Measurements from ENCODE around the gene ARHGAP9.

The ARHGAP9 gene

GRCh38 chr12:57481671-57482070 is 2.0 kb upstream of the ARHGAP9 start:
- no peaks in the 10 kb centered on the region for H3K79me2 ChIP-seq (ENCODE audit: insufficient read depth, low read length)
- H3K9ac ChIP-seq (ENCODE audit: low read length) = no peak overlapping the region
- H3K9me2 ChIP-seq (replicated peaks; ENCODE audit: insufficient read depth, low read length) = no peaks in the 10 kb centered on the region
- no peak overlapping the region for H3K4me3 ChIP-seq (ENCODE audit: insufficient read depth, low read length, poor library complexity, severe bottlenecking)
- no peak overlapping the region for H3K4me2 ChIP-seq (ENCODE audit: low read depth, low read length, poor library complexity, severe bottlenecking)
- no peak overlapping the region for H3K27ac ChIP-seq (ENCODE audit: low read depth, low read length)
- H4K20me1 ChIP-seq (ENCODE audit: low read depth, low read length) = no peaks in the 10 kb centered on the region
- no peaks in the 10 kb centered on the region for H3K27me3 ChIP-seq (ENCODE audit: low read length)
- H3K36me3 ChIP-seq (ENCODE audit: low read length) = no peaks in the 10 kb centered on the region
- no peak overlapping the region for H2AFZ ChIP-seq (ENCODE audit: low read depth, low read length, severe bottlenecking)
- H3F3A ChIP-seq (ENCODE audit: insufficient read depth) = peaks cover 12% of the 10 kb centered on the region; the same call in 1 of the 2 replicates
- TF ChIP-seq, protein P1, sequence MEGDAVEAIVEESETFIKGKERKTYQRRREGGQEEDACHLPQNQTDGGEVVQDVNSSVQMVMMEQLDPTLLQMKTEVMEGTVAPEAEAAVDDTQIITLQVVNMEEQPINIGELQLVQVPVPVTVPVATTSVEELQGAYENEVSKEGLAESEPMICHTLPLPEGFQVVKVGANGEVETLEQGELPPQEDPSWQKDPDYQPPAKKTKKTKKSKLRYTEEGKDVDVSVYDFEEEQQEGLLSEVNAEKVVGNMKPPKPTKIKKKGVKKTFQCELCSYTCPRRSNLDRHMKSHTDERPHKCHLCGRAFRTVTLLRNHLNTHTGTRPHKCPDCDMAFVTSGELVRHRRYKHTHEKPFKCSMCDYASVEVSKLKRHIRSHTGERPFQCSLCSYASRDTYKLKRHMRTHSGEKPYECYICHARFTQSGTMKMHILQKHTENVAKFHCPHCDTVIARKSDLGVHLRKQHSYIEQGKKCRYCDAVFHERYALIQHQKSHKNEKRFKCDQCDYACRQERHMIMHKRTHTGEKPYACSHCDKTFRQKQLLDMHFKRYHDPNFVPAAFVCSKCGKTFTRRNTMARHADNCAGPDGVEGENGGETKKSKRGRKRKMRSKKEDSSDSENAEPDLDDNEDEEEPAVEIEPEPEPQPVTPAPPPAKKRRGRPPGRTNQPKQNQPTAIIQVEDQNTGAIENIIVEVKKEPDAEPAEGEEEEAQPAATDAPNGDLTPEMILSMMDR (IDR thresholded peaks at IDR 0.05; ENCODE audit: insufficient read depth, low read length, poor library complexity, severe bottlenecking) = no peak
- TF ChIP-seq EZH2phosphoT487 (conservative IDR thresholded peaks at IDR 0.05; ENCODE audit: low read length) = no peak
- H3K9me3 ChIP-seq (ENCODE audit: insufficient read depth, low read length) = no peaks in the 10 kb centered on the region

DNA sequence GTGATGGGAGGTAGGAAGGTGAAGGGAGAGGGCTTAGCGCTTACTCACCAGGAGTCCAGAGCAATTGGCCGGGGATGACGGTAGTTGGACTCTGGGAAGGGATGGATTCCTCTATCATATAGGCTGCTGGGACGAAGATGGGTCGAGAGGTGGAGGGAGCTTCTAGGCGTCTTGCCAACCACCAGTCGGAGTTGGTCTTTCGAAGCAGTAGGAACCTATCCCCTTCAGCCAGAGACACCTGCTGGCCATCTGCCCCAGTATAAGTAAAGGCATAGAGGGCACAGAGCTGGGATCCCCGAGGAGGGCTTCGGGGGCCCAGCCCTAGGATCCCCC is 657 bp downstream of the ARHGAP9 start:
- Histone ChIP-seq H3K27me3 (ENCODE audit: low read length) (no peaks in the 10 kb centered on the region), H3K4me2 (ENCODE audit: low read depth, low read length, poor library complexity, severe bottlenecking) (peak overlapping the region; percentile 54), H3K27ac (ENCODE audit: low read depth, low read length) (peak overlapping the region; percentile 71), H3K9ac (ENCODE audit: low read length) (peak overlapping the region; percentile 43), H2AFZ (ENCODE audit: low read depth, low read length, severe bottlenecking) (peak overlapping the region; percentile 83), H3F3A (ENCODE audit: insufficient read depth) (peaks cover 12% of the 10 kb centered on the region; the same call in 1 of the 2 replicates), H3K4me3 (ENCODE audit: insufficient read depth, low read length, poor library complexity, severe bottlenecking) (no peak overlapping the region), H4K20me1 (ENCODE audit: low read depth, low read length) (no peaks in the 10 kb centered on the region), H3K36me3 (ENCODE audit: low read length) (no peaks in the 10 kb centered on the region), H3K9me3 (ENCODE audit: insufficient read depth, low read length) (no peaks in the 10 kb centered on the region), H3K9me2 (replicated peaks; ENCODE audit: insufficient read depth, low read length) (no peaks in the 10 kb centered on the region), H3K79me2 (ENCODE audit: insufficient read depth, low read length) (no peaks in the 10 kb centered on the region)
- TF ChIP-seq EZH2phosphoT487 (conservative IDR thresholded peaks at IDR 0.05; ENCODE audit: low read length) = no peak
- TF ChIP-seq, protein P1 (IDR thresholded peaks at IDR 0.05; ENCODE audit: insufficient read depth, low read length, poor library complexity, severe bottlenecking) = no peak

- peak overlapping the region; percentile 65 for H2AFZ ChIP-seq (ENCODE audit: low read depth, low read length, severe bottlenecking)
- TF ChIP-seq EZH2phosphoT487 (conservative IDR thresholded peaks at IDR 0.05; ENCODE audit: low read length) = no peak
- TF ChIP-seq, protein P1 (IDR thresholded peaks at IDR 0.05; ENCODE audit: insufficient read depth, low read length, poor library complexity, severe bottlenecking) = no peak
- peak overlapping the region; percentile 49 for H3K4me2 ChIP-seq (ENCODE audit: low read depth, low read length, poor library complexity, severe bottlenecking)
- H3F3A ChIP-seq (ENCODE audit: insufficient read depth) = peaks cover 12% of the 10 kb centered on the region; the same call in 1 of the 2 replicates
- H3K36me3 ChIP-seq (ENCODE audit: low read length) = no peaks in the 10 kb centered on the region
- peak overlapping the region; percentile 54 for H3K9ac ChIP-seq (ENCODE audit: low read length)
- no peaks in the 10 kb centered on the region for H3K79me2 ChIP-seq (ENCODE audit: insufficient read depth, low read length)
- peak overlapping the region; percentile 13 for H3K4me3 ChIP-seq (ENCODE audit: insufficient read depth, low read length, poor library complexity, severe bottlenecking)
- no peaks in the 10 kb centered on the region for H3K27me3 ChIP-seq (ENCODE audit: low read length)
- H4K20me1 ChIP-seq (ENCODE audit: low read depth, low read length) = no peaks in the 10 kb centered on the region
- H3K27ac ChIP-seq (ENCODE audit: low read depth, low read length) = peak overlapping the region; percentile 63
- no peaks in the 10 kb centered on the region for H3K9me3 ChIP-seq (ENCODE audit: insufficient read depth, low read length)
- no peaks in the 10 kb centered on the region for H3K9me2 ChIP-seq (replicated peaks; ENCODE audit: insufficient read depth, low read length)
Measured at GRCh38 chr12:57477710-57478681, 1.7 kb downstream of the ARHGAP9 start.

All from SU-DHL-6 (cell line).